ENCODE measurements around the gene ITGA4. TPM values are rescaled to one million over a fixed set of nuclear protein-coding genes. Genes with fewer than 3 reads are reported as not detected.

The ITGA4 gene
- total RNA-seq (100 to 1,000 TPM; 206 to 210 TPM), polyA plus RNA-seq (100 to 1,000 TPM in 2 of 3 donors, 10 to 100 TPM in 1; 88.1 to 128 (median 121) TPM), total RNA-seq (138 to 559 (median 304) reads per million in 6 experiments)

DNA sequence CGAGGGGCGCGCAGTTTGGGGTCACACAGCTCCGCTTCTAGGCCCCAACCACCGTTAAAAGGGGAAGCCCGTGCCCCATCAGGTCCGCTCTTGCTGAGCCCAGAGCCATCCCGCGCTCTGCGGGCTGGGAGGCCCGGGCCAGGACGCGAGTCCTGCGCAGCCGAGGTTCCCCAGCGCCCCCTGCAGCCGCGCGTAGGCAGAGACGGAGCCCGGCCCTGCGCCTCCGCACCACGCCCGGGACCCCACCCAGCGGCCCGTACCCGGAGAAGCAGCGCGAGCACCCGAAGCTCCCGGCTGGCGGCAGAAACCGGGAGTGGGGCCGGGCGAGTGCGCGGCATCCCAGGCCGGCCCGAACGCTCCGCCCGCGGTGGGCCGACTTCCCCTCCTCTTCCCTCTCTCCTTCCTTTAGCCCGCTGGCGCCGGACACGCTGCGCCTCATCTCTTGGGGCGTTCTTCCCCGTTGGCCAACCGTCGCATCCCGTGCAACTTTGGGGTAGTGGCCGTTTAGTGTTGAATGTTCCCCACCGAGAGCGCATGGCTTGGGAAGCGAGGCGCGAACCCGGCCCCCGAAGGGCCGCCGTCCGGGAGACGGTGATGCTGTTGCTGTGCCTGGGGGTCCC, at the start of gene ITGA4:
ITGA4 (plus strand) TSS at position 266 of the 620 bp plus-strand sequence; CDS start at position 535, 269 bp downstream.
- DNase-seq (peak in 9 of 10 donors; percentile 76 to 90 (median 86)), ATAC-seq (peak; percentile 81 to 85)
- Mint-ChIP-seq H3K36me3 (peaks cover 0 to 12% (median 8%) of the 10 kb centered on the region in 3 donors), H3K27ac (peak within 1 kb of the TSS; percentile 95 to 99 (median 97)), H3K9me3 (no peaks in the 10 kb centered on the region), H3K27me3 (no peaks in the 10 kb centered on the region), H3K4me3 (peak within 1 kb of the TSS; percentile 91 to 99 (median 96)), H3K4me1 (peaks cover 33 to 55% (median 44%) of the 10 kb centered on the region in 4 donors)
- POLR2A ChIA-PET = interaction anchor here (0.7 to 6.7 kb wide), 37 partner anchors 9 to 476 kb away, joined by 3 to 128 read pairs (median 5); partner anchors contain the start of gene UBE2E3

DNA sequence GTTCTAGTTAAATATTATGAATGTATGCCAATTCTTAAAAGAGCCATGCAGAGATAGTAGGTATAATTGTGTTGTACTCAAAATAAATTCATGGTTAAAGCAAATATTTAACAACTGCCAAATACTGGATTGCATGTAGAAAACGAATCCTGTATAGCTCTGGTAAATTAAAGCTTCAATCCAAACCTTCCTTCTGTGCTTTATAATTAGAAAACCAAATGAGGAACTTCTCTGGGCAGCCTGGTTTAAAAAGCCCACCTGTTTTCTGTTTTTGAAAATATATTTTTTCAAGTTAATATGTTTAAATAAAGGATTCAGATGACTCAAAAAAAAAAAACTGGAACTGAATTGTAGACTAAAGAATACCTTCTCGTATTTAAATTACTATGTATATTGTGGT, 48.3 kb upstream of the ITGA4 start:
- Mint-ChIP-seq H3K9me3 (peaks cover 4 to 34% (median 13%) of the 10 kb centered on the region in 9 donors), H3K27ac (peak overlapping the region in 1 of 10 donors; percentile 31), H3K4me1 (peaks cover 5 to 69% (median 13%) of the 10 kb centered on the region in 4 donors), H3K36me3 (peaks cover 7 to 49% (median 35%) of the 10 kb centered on the region in 3 donors), H3K4me3 (no peak overlapping the region), H3K27me3 (no peaks in the 10 kb centered on the region)
- POLR2A ChIA-PET = no interaction called here
- ATAC-seq (no peak), DNase-seq (no peak)

DNA sequence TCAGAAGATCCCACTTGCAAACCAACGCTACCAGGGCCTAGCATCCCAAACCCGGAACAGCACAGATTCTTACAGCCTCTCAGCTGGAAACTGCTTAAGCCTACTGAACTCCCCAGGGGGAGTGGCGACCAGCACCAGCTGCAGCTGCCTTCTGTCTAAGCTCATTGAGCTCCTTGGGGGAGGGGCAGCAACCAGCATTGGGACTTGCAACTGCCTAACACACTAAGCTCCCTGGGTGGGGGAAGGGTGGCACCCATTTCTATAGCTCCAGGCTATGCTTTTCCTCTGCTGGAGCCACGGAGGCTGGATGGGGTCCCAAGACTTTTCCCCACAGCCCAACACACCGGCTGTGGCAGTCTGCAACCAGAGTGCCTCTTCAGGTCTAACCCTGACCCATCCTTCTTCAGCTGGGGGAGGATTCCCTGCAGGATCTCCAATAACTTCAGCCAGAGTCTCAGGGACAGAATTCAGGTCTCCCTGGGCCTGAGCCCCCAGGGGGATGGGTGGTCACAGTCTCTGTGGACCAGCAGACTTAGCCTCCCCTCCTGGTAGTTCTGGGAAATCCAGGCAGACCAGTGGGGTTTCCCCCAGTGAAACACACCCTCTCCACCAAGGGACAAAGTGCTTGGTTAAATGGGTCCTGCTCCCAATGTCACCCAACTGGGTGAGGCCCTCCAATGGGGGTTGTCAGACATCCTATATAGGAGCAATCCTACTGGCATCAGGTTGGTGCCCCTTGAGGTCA, 45.9 kb upstream of the ITGA4 start:
- H3K27ac Mint-ChIP-seq = peak overlapping the region in 1 of 10 donors; percentile 22

DNA sequence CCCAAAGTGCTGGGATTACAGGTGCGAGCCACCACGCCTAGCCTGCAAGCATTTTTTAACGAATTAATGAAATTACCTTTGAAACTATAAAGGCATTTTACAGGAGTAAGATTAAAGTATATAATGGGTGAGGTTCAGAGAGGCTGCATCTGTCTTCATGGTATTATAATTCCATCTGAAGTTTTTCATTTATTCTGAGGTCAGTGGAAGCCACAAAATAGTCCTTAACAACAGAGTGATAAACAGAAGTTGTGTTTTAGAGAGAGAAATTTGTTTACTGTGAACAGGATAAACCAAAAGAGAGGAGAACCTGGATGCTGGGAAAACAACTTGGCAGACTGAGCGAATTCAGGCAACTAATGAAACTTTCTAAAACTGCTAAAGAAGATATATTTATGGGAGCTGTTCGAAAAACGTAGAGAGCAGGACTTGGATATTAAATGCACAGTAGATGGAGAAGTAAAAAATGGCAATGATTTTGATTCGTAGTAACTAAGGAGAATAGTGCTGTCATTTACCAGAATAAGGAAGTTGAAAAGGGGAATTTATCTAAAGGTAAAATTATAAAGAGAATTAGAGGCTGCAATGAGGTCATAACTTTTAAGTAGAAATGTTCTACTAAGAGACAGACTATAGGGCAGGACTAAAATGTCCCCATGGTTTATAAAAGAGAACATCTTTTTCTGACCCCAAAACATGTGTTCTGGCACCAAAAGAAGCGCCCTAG, 37.9 kb upstream of the ITGA4 start:
- peaks cover 10 to 51% (median 13%) of the 10 kb centered on the region in 4 donors for H3K4me1 Mint-ChIP-seq
- peak overlapping the region in 4 of 10 donors; percentile 7 to 66 (median 30) for H3K27ac Mint-ChIP-seq
- H3K9me3 Mint-ChIP-seq = peaks cover 1 to 21% (median 11%) of the 10 kb centered on the region in 9 donors
- no peak overlapping the region for H3K4me3 Mint-ChIP-seq
- no peaks in the 10 kb centered on the region for H3K27me3 Mint-ChIP-seq
- POLR2A ChIA-PET = no interaction called here
- H3K36me3 Mint-ChIP-seq = peaks cover 0 to 17% (median 17%) of the 10 kb centered on the region in 3 donors
- DNase-seq = no peak
- ATAC-seq = no peak

More for the DNA sequence above, 45.9 kb upstream of the ITGA4 start:
- POLR2A ChIA-PET = interaction anchor here (1.2 kb wide), 1 partner anchor 13 kb away, joined by 4 read pairs; no protein-coding TSS in a partner anchor
- Mint-ChIP-seq H3K4me1 (peaks cover 4 to 60% (median 8%) of the 10 kb centered on the region in 4 donors), H3K36me3 (peaks cover 4 to 54% (median 53%) of the 10 kb centered on the region in 3 donors), H3K9me3 (peaks cover 6 to 39% (median 27%) of the 10 kb centered on the region in 9 donors), H3K27me3 (no peaks in the 10 kb centered on the region), H3K4me3 (no peak overlapping the region)
- peak in 2 of 10 donors; percentile 17 to 64 for DNase-seq
- no peak for ATAC-seq

DNA sequence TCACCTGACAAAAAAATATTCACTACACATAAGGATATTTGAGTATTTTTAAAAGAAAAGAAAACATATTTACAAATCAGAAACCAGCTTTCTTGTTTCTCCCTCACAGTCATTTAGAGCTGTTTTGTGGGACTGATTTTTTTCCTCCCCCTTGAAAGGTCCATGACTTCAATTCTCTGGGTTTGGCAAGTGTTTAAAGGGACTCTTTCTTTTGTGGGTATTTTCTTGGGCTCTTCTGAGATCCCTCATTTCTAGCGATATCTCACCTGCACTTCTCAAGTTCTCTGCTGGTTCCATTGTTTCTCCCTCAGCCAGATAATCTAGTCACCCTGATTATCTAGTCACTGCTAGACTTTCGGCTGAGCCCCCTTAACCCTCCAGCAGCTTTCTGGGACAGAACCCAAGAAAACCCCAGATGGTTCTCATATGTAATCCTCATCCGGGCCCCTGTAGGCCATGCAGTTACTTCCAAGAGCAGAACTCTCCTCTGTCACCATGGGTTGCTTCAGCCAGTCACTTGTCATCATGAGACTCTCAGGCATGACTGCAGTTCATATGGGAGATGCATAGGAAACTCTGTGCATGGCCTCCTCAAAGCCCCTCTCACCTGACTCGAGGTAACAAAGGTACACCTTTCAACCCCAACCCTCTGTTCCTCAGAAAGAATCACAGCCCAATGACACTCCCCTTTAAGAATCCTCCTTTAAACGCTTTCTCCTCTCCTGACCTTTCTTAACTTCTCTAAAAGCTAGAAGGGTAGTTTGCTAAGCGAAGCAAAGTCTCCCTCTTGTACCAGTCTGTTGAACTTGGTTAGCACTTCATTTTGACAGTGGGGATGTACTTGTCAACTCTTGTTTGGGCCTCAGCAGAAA, 36.7 kb upstream of the ITGA4 start:
- peak in 1 of 10 donors; percentile 5 for DNase-seq
- H3K4me3 Mint-ChIP-seq = peak overlapping the region in 2 of 10 donors; percentile 4 to 6

DNA sequence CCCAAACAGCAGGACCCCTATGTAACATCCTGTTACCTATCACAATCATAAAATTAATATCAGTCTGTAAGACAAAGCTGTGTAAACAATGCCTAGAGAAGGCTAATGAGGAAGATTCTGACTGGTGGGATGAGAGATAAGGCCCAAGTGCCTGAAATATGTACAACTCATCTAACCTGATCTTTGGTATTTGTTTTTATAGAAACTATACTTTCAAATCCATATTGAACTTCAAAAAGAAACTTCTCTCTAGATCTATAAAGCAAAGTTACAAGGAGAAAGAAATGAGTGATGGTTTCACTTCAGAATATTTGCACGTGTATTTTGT, 36.1 kb upstream of the ITGA4 start:
- H3K4me3 Mint-ChIP-seq = peak overlapping the region in 3 of 10 donors; percentile 1 to 16 (median 6)

More for the DNA sequence above, 36.7 kb upstream of the ITGA4 start:
- H3K27me3 Mint-ChIP-seq = no peaks in the 10 kb centered on the region
- POLR2A ChIA-PET = no interaction called here
- no peak for ATAC-seq
- peaks cover 0 to 9% (median 2%) of the 10 kb centered on the region in 9 donors for H3K9me3 Mint-ChIP-seq
- peaks cover 10 to 44% (median 13%) of the 10 kb centered on the region in 4 donors for H3K4me1 Mint-ChIP-seq
- H3K36me3 Mint-ChIP-seq = peaks cover 0 to 6% (median 5%) of the 10 kb centered on the region in 3 donors
- peak overlapping the region; percentile 34 to 85 (median 52) for H3K27ac Mint-ChIP-seq

DNA sequence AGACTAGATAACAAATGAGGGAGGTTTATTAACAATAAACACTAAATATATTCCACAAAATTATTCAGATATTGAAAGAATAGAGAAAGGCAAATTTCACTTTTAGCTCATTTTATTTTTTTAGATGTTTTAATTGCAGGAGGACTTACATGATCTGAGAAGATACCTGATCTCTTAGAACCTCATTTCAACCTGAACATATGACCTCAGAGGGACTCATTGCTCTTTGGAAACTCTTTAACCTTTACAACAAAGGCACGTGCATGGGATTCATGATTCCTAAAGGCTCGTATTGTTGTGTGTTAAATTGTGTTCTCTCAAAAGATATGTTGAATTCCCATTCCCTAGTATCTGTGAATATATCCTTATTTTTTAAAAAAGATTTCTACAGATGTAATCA, 35.7 kb upstream of the ITGA4 start:
- Mint-ChIP-seq H3K27ac (peak overlapping the region in 5 of 10 donors; percentile 19 to 85 (median 45)), H3K27me3 (no peaks in the 10 kb centered on the region), H3K4me3 (peak overlapping the region in 3 of 10 donors; percentile 1 to 16 (median 6)), H3K36me3 (peaks cover 0 to 3% (median 0%) of the 10 kb centered on the region in 3 donors), H3K9me3 (peaks cover 0 to 3% (median 0%) of the 10 kb centered on the region in 9 donors), H3K4me1 (peaks cover 10 to 37% (median 11%) of the 10 kb centered on the region in 4 donors)
- POLR2A ChIA-PET = no interaction called here
- ATAC-seq (no peak), DNase-seq (no peak)

More for the DNA sequence above, 36.1 kb upstream of the ITGA4 start:
- peaks cover 10 to 41% (median 13%) of the 10 kb centered on the region in 4 donors for H3K4me1 Mint-ChIP-seq
- H3K27me3 Mint-ChIP-seq = no peaks in the 10 kb centered on the region
- ATAC-seq (no peak), DNase-seq (no peak)
- POLR2A ChIA-PET = no interaction called here
- peaks cover 0 to 3% (median 2%) of the 10 kb centered on the region in 3 donors for H3K36me3 Mint-ChIP-seq
- H3K9me3 Mint-ChIP-seq = peaks cover 0 to 4% (median 0%) of the 10 kb centered on the region in 9 donors
- H3K27ac Mint-ChIP-seq = peak overlapping the region in 8 of 10 donors; percentile 19 to 85 (median 50)

DNA sequence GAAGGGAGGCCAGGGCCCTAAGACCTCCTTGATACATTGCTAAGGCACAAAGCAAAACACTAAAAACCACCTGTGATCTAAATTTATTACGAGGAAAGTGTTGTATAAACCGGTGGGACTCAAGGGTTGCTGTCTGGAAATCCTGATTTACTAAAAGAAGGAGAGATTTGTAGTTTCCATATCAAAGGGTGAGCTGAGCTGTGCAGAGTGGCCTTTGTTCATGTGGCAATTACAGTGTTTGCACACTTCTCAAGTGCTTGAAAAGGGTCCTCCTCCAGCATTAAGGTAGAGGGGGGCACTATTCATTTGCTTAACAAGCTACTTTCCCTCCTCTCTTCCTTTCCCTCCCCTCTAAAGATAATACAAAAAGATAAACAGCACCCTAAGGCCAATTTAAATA, 30.5 kb upstream of the ITGA4 start:
- H3K9me3 Mint-ChIP-seq = peaks cover 0 to 3% (median 0%) of the 10 kb centered on the region in 9 donors
- no peak overlapping the region for H3K27ac Mint-ChIP-seq
- ATAC-seq (no peak), DNase-seq (no peak)
- no peak overlapping the region for H3K4me3 Mint-ChIP-seq
- no peaks in the 10 kb centered on the region for H3K27me3 Mint-ChIP-seq
- peaks cover 4 to 24% (median 9%) of the 10 kb centered on the region in 4 donors for H3K4me1 Mint-ChIP-seq
- POLR2A ChIA-PET = interaction anchor here (0.7 to 1.2 kb wide), 4 partner anchors 15 to 312 kb away, joined by 3 to 5 read pairs (median 4); partner anchors contain the start of gene ITGA4
- no peaks in the 10 kb centered on the region for H3K36me3 Mint-ChIP-seq

DNA sequence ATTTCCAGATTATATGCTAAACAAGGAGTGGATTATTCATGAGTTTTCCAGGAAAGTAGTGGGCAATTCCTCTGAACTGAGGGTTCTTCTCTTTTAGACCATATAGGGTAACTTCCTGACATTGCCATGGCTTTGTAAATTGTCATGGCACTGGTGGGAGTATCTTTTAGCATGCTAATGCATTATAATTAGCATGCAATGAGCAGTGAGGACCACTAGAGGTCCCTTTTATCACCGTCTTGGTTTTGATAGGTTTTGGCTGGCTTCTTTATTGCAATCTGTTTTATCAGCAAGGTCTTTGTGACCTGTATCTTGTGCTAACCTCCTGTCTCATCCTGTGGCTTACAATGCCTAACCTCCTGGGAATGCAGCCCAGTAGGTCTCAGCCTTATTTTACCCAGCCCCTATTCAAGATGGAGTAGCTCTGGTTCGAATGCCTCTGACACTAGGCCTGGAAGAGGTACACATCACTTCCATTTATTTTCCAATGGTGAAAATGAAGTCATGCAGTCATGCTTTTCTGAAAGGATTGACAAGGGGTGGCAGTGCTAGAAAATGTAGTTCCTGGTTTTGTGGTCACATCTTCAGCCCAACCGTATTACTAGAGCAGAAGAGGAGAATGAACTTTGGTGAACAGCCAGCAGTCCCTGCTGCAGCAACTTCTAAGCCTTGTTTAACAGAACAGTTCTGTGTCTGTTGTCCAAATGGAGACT, 26.6 kb upstream of the ITGA4 start:
- peaks cover 0 to 5% (median 0%) of the 10 kb centered on the region in 9 donors for H3K9me3 Mint-ChIP-seq
- no peaks in the 10 kb centered on the region for H3K27me3 Mint-ChIP-seq
- peaks cover 4 to 22% (median 9%) of the 10 kb centered on the region in 4 donors for H3K4me1 Mint-ChIP-seq
- peak overlapping the region in 1 of 10 donors; percentile 5 for H3K4me3 Mint-ChIP-seq
- H3K36me3 Mint-ChIP-seq = peaks cover 0 to 11% (median 5%) of the 10 kb centered on the region in 3 donors
- POLR2A ChIA-PET = interaction anchor here (1.4 kb wide), 1 partner anchor 27 kb away, joined by 3 read pairs; no protein-coding TSS in a partner anchor
- DNase-seq (peak in 4 of 10 donors; percentile 16 to 45 (median 40)), ATAC-seq (peak; percentile 56 to 65)
- H3K27ac Mint-ChIP-seq = peak overlapping the region in 8 of 10 donors; percentile 10 to 92 (median 57)

DNA sequence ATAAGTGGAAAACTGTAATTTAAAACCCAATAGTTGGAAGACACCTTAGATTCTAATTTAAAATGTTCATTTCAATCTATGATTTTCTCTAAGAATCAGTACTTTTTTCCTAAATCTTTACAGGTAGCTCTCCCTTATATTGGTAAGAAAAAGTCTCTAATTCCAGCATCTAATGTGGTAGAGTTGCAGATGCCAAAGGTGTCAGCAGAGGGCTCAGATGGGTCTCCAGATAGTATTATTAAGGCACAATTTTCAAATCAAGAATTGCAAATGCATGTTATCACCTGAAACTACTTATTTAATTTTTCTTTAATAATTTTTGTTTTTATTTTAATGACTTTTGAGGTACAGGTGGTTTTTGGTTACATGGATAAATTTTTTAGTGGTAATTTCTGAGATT, 25.5 kb upstream of the ITGA4 start:
- Mint-ChIP-seq H3K4me3 (no peak overlapping the region), H3K27me3 (no peaks in the 10 kb centered on the region), H3K36me3 (peaks cover 0 to 11% (median 5%) of the 10 kb centered on the region in 3 donors), H3K9me3 (peaks cover 0 to 5% (median 0%) of the 10 kb centered on the region in 9 donors), H3K27ac (no peak overlapping the region), H3K4me1 (peaks cover 4 to 22% (median 9%) of the 10 kb centered on the region in 4 donors)
- no peak for ATAC-seq
- DNase-seq = no peak
- POLR2A ChIA-PET = interaction anchor here (1.4 kb wide), 1 partner anchor 26 kb away, joined by 3 read pairs; no protein-coding TSS in a partner anchor

Data from naive thymus-derived CD8-positive, alpha-beta T cell (primary cell).